Body of pancreas (tissue), 4 donors: Measurements from ENCODE around the gene GMDS.

ENCODE experiments used
- POLR2A ChIP-seq, 3 donors: fragments of 450-650 bp; IDR thresholded peaks; one replicate each; pipeline ENCODE4 v1.6.1; 2016; ENCODE audit warnings: antibody characterized with exemption in 3 of 3, mild to moderate bottlenecking in 2 of 3
- TF ChIP-seq, protein P1 (sequence below), 7 experiments: fragments of 450-650 bp in 4 of 7; fragments of 200-600 bp in 3 of 7; sonication (generic) in 3 of 7; IDR thresholded peaks; one replicate each; pipeline ENCODE4 v1.5.1; 2016 to 2019; ENCODE audit warnings: antibody characterized with exemption in 7 of 7

DNA sequence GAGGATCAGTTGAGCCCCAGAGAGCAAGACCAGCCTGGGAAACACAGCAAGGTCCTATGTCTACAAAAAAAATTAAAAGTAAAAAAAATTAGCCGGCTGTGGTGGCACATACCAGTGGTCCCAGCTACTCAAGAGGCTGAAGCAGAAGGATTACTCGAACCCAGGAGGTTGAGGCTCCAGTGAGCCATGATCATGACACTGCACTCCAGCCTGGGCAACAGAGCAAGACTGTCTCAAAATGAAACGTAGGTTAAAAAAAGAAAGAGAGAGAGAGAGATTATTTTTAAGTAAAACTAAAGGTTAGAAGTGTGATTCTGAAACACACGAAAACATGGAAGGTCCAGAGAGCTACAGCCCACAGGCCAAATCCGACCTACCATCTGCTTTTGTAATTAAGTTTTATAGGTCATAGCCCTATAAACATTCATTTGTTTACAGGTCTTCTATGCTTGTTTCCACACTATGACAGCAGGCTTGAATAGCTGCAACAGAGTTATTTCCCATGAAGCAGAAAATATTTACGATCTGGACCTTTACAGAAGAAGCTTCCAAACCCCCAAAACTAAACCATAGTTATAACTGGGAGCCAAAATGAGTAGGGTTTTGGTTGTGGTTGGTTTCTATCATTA, 279.7 kb downstream of the GMDS start:
- no peak for TF ChIP-seq POLR2A (IDR thresholded peaks at IDR 0.05)
- TF ChIP-seq, protein P1, sequence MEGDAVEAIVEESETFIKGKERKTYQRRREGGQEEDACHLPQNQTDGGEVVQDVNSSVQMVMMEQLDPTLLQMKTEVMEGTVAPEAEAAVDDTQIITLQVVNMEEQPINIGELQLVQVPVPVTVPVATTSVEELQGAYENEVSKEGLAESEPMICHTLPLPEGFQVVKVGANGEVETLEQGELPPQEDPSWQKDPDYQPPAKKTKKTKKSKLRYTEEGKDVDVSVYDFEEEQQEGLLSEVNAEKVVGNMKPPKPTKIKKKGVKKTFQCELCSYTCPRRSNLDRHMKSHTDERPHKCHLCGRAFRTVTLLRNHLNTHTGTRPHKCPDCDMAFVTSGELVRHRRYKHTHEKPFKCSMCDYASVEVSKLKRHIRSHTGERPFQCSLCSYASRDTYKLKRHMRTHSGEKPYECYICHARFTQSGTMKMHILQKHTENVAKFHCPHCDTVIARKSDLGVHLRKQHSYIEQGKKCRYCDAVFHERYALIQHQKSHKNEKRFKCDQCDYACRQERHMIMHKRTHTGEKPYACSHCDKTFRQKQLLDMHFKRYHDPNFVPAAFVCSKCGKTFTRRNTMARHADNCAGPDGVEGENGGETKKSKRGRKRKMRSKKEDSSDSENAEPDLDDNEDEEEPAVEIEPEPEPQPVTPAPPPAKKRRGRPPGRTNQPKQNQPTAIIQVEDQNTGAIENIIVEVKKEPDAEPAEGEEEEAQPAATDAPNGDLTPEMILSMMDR (IDR thresholded peaks at IDR 0.05), result no peak
